Fibroblast of peridontal ligament (primary cell): ENCODE measurements around the gene RALB.
"Not testable (repeated sequence)": the region's sequence is repeated elsewhere in the genome, so short reads cannot be mapped to it uniquely, and the experiment has no call there.

Experiments
- DNase-seq: peaks from one replicate; pipeline ENCODE4 v3.0.0-alpha.2; 2010; ENCODE audit errors: extremely low read depth

The RALB gene

GRCh38 chr2:120243211-120243610, 9.4 kb upstream of the RALB start:
- DNase-seq, result peak; percentile 23

GRCh38 chr2:120243875-120244553, 8.6 kb upstream of the RALB start:
- DNase-seq, result no peak

GRCh38 chr2:120244656-120245519, 7.8 kb upstream of the RALB start:
- no peak for DNase-seq

- no peak for DNase-seq
Measured at GRCh38 chr2:120245520-120246332, 6.9 kb upstream of the RALB start.

- DNase-seq, result no peak
Measured at GRCh38 chr2:120246546-120247300, 5.9 kb upstream of the RALB start.

GRCh38 chr2:120247851-120248250, 4.8 kb upstream of the RALB start:
- no peak for DNase-seq

GRCh38 chr2:120250640-120251039, 2.0 kb upstream of the RALB start:
- DNase-seq, result no peak

GRCh38 chr2:120251078-120251477, 1.6 kb upstream of the RALB start:
- DNase-seq, result no peak

GRCh38 chr2:120251880-120252224, 800 bp upstream of the RALB start:
- DNase-seq, result no peak

GRCh38 chr2:120253021-120253882, 600 bp downstream of the RALB start:
- DNase-seq, result peak; percentile 74

- no peak for DNase-seq
Measured at GRCh38 chr2:120254178-120254577, 1.5 kb downstream of the RALB start.

- no peak for DNase-seq
Measured at GRCh38 chr2:120255071-120255470, 2.4 kb downstream of the RALB start.

GRCh38 chr2:120255986-120256650, 3.5 kb downstream of the RALB start:
- DNase-seq, result no peak

GRCh38 chr2:120256651-120257000, 4.0 kb downstream of the RALB start:
- DNase-seq, result no peak

GRCh38 chr2:120257522-120257921, 4.9 kb downstream of the RALB start:
- DNase-seq, result no peak

- no peak for DNase-seq
Measured at GRCh38 chr2:120258196-120258595, 5.5 kb downstream of the RALB start.

- not testable (repeated sequence) for DNase-seq
Measured at GRCh38 chr2:120259939-120260338, 7.3 kb downstream of the RALB start.

- DNase-seq, result no peak
Measured at GRCh38 chr2:120260736-120261135, 8.1 kb downstream of the RALB start.

- no peak for DNase-seq
Measured at GRCh38 chr2:120261387-120262006, 8.8 kb downstream of the RALB start.

- DNase-seq, result no peak
Measured at GRCh38 chr2:120262150-120262549, 9.5 kb downstream of the RALB start.
